Fibroblast of skin of left quadriceps (primary cell): Measurements from ENCODE around the gene HRCT1.
"Not testable (repeated sequence)": the region's sequence is repeated elsewhere in the genome, so short reads cannot be mapped to it uniquely, and the experiment has no call there.

Source experiments
- DNase-seq, 2 experiments: peaks; one replicate each; pipeline ENCODE4 v3.0.0-alpha.2; 2013; ENCODE audit warnings: low read depth in 2 of 2

HRCT1 gene

DNA sequence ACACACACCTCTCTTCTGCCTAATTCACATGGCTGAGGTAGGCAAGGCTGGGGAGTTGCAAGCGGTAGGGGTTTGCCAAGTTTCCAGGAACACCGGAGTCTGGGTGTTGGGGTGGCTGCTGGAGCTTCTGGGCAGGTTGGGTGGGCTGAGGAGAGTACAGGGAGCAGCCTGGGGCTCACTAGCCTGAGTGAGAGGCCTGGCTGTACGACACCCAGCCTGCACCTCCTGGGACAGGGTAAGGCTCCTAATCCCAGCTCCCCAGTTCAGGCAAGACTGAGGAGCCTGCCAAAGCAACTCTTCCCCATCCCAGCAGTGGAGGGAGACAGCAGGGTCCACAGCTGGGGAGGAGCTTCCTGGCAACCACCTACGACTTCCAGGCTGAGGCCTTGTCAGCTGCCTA, 11.3 kb downstream of the HRCT1 start:
- no peak for DNase-seq

DNA sequence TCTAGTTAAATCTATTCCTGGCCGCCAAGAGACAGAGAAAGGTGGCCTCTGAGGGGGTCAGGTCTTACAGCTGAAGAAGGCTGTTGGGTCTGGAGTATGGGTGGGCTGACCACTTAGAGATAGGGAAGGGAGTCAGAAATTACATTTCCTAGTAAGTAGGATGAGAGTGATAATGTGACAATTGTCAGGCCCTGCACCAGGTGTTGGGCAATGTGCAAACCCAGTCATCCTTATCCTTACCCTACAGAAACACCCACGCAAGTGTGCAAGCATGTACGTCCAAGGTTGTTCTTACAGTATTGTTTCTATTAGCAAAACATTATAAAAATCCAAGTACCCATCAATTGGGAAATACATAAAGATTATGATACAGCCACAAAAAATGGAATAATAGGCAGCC, 12.8 kb downstream of the HRCT1 start:
- DNase-seq: no peak

DNA sequence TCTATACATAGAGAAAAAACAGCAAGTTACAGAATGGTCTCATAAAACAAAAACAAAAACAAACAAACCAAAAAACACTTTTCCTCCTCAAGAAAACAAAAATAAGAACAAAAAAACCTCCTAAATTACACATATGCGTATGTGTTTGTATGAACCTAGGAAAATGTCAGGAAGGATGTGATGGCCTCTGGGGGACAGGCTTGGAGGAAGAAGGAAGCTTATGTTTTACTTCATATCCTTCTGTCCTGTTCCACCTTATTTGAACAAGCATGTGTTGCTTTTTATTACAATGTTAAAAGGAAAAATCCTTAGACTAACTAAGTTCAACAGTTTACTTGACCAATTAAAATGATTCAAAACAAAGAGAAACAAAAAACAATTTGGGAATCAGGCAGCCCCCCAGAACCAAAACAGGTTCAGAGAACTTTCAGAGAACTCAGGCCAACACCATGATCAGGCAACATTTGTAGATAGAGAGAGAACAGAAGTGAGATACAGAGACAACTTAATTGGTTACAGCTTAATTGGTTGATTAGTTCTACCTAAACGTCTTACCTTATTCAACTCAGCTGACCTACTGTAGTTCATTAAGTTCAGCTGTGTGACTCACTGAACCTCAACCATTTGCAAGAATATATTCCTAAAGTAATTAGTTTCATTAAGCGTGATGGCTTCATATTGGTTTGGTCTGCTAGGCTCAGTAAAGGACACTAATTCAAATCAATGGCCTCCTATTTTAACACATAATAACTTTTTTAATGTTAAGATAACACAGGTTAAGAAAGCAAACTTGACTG, 13.4 kb downstream of the HRCT1 start:
- DNase-seq: no peak

DNA sequence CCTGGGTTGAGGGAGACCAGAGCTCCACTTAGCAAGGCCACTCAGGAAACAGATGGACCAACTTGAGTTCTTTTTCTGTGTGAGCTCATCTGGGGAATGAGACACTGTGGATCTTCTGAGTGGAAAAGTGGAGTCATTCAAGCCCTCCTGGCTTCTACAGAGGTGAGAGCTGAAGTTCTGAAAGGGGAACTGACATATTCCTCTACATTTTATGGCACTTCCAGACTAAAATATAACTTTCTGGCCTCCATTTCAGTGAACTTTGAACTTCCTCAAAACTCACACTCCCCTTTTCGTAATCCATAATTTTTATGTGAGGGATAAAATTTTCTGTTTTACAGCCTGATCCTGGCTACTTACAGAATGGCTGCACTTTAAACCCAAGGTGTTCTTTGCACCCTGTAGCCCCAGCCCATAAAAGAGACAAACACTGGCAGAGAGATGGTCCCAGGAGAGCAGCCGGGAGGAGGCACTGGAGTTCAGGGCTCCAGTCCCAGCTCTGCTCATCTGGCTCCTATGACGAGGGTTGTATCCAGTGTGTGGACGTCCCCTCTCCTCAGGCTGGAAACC, 14.1 kb downstream of the HRCT1 start:
- DNase-seq: no peak

DNA sequence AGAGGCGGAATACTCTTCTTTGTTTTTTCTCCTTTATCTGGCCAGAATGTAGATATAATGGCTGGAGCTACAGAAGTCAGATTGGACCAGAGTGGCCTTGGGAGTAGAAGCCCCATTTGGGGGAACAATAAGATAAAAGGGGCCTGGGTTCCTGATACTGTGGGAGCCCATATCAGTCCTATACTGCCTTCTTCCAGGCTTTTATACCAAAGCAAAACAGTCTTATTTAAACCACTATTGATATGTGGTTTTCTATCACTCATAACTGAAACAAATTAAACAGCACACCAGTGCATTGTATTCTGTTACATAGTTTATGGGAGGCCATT, 17.6 kb downstream of the HRCT1 start:
- no peak for DNase-seq

DNA sequence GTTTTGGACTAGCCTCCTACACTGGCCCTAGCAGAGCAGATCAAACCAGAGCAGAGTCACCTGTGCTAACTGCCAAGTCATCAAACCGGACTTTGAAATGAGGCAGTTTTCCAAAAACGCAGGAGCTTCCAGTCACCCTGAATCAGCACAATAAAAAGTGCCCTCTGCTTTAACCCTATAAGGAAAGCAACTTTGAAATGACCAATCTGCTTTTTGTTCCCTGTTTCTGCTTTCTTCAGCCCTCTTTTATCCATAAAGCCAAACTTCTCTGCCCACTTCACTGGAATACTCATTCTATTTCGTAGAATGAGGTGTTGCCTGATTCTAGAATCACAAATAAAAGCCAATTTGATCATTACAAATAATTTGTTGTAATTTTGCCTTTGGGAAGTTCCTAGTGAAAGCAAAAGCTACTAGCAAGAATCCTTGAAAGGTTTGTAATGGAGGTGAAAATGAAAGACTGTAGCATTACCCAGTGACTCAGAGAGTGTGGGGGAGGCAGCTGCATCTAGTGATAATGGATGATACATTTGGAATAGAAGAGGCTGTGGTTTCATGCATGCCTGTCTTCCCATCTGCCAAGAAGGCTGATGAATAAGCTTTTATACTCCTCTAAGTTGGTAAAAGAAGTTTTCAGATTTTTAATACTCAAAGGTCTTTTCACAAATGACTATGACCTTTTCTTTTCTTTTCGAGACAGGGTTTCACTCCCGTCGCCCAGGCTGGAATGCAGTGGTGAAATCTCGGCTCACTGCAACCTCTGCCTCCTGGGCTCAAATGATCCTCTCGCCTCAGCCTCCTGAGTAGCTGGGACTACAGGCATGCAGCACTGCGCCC, 18.1 kb downstream of the HRCT1 start:
- DNase-seq: peak; percentile 87

DNA sequence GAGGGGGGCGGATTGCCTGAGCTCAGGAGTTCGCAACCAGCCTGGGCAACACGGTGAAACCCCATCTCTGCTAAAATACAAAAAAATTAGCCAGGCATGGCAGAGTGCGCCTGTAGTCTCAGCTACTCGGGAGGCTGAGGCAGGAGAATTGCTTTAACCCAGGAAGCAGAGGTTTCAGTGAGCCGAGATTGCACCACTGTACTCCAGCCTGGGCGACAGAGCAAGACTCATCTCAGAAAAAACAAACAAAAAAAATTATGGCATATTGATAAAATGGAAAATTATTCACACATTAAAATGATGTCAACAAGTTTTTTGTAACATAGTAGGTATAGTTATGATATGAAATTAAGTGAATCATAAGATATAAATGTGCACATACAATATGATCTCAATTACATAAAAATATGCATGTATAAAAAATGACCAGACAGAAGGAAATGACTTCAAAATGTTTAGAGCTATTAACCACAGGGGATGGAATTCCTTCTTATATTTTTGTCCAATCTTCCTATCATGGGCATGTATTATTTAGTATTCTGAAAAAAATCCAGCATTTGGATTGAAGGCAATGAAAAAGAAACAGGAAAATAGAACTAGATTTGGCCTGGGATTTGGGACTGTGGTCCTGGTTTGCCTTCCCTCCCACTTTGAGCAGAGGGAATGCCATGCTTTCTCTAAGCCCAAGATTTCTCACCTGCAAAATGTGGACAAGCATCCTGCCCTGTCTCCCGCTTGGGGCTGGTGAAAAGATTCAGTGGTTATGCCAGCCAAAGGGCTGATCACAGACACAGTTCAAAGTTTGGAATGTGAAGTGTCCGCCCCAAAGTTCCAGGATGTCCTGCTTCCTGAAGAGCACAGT, 22.8 kb downstream of the HRCT1 start:
- peak in 1 of 2 experiments; percentile 30 for DNase-seq

DNA sequence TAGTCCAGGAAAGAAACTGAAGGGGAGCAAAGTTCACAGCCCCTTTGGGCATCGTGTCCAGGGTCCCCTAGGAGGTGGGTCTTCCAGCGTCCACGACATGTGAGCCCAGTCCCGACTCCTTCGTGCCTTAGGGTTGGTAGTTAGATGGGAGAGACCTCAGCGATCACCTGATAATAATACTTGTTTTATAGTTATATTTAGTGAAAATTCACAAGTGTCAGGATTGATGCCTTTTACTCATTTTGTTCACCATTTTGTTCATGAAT, 23.4 kb downstream of the HRCT1 start:
- no peak for DNase-seq

DNA sequence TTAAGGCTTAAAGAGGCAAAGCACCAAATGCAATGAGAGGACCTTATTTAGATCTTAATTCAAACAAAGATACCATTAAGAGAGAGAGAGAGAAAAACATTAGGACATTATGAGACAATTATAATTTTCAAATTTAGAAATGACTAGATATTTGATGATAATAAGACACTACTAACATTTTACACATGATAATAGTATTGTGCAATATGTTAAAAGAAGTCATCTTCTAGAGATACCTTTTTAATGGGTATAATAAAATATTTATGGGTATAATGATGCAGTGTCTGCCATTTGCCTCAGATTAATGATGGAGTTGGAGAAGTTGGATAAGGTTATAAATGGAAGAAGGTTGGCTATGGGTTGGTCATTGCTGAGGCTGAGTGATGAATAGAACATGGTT, 24.5 kb downstream of the HRCT1 start:
- DNase-seq: no peak

DNA sequence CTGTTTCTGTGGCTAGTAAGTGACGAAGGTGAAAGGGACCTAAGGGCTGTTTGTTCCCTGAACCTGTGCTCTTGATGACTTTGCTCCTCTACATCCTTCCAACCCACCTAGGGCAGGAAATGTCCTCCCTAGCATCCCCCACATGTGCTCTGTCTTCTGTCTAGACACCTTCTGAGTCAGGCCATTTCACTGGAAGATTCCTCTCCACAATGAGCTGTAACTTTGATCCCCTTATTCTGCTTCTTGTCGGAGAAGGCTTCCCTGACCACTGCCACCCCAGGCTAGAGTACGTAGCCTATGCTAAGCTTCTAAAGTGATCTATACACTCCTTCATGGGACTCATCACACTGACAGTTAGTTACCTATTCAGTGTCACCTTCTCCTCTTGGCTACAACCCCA, 25.0 kb downstream of the HRCT1 start:
- DNase-seq: no peak

DNA sequence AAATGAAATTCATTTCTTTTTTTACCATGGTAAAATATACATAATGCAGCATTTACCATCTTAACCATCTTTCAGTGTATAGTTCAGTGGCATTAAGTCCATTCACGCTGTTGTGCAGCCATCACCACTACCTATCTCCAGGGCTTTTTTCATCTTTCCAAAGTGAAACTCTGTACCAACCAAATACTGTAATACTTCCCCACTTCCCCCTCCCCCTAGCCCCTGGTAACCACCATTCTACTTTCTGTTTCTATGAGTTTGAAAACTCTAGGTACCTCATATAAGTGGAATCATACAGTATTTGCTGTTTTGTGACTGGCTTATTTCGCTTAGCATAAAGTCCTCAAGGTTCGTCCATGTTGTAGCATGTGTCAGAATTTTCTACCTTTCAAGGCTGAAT, 26.7 kb downstream of the HRCT1 start:
- no peak for DNase-seq

DNA sequence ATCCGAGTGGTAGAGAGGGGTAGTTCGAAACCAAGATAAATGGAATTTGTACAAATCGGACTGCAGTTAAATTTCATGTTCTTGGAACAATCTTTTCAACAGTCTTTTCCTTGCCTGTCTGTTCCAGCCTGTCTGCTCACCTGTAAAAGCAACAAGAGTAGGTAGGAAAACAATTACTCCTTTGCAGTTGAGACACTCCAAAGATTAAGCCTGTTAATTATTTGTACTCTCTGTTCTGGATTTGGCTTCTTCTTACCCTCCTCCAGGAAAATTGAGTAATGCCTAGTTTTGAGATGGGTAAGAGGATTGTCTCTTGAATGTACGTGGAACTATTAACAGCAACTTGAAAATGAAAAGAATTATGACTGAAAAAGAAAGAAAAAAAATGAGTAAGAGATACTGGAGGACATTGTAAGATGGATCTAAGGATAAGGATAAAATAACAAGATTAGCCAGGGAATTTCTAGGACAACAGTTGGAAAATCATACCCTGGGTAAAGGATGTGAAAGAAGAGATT, 27.6 kb downstream of the HRCT1 start:
- DNase-seq: no peak

DNA sequence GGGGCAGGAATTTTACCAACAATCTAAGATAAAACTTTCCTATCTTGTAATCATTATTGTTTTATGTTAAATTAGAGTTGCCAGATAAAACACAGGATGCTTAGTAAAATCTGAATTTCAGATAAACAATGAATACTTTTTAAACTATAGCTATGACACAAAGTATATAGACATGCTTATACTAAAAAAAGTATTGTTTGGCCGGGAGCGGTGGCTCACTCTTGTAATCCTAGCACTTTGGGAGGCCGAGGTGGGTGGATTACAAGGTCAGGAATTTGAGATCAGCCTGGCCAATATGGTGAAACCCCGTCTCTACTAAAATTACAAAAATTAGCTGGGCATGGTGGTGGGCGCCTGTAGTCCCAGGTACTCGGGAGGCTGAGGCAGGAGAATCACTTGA, 28.1 kb downstream of the HRCT1 start:
- not testable (repeated sequence) for DNase-seq

DNA sequence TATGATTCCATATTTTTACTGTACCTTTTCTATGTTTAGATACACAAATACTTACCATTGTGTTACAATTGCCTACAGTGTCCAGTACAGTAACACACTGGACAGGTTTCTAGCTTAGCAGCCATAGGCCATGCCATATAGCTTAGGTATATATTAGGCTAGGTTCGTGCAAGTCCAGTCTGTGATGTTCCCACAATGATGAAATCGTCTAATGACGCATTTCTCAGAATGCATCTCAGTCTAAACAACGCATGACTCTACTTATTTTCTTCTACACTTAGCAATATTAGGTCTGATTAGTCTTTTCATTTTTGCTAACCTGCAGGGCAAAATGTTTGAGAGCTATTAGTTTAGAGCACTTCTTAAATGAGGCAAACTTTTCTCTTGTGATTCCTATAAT, 29.3 kb downstream of the HRCT1 start:
- DNase-seq: no peak

DNA sequence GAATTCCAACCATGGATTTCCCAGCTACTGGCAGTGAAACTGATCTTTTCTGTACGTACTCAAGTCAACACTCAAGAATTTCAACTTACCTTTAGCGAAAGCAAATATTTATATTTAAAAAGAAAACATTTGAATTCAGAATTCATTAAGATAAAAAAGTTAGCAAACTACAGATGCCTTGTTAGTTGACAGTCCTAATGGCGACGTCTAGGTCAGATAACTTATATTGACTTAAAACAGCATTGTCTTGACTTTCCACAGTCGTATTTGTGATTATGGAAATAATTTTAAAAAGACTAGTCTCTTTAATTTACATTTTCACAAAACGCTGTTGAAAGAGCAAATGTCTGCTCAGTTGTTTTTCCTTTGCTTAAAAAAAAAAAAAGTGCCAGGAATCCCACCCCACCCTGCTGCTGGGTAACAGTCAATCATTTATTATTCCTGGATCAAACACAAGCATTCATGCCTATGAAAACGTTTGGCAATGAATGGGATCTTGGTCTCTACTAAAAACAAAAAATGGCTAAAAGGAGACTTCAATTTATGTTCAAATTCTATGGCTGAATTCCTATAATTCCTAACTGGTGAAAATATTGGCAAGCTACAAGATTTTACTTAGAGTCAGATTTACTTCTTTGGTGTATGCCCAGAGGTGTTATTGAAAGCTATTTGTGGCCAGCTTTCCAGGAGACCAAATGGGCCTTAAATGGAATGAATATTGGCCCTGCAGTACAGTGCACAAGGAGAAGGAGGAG, 29.9 kb downstream of the HRCT1 start:
- peak; percentile 81 to 84 for DNase-seq

DNA sequence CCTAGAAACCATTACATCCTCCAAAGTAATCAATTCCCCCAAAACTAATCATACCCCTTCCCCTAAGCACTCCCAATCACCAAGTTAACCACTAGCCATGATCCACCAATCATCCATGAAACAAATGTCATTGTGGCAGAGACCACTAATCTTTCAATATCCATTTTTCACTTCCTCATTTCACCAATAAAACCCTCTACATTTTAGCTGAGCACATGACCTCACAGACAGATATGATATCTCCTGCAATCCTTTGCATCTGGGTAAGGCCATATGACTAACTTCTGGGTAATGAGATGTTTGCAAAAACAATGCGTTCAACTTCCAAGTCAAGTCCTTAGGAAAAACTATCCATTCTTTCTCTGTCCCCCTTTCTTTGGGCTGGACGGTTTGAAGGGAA, 31.2 kb downstream of the HRCT1 start:
- DNase-seq: no peak

DNA sequence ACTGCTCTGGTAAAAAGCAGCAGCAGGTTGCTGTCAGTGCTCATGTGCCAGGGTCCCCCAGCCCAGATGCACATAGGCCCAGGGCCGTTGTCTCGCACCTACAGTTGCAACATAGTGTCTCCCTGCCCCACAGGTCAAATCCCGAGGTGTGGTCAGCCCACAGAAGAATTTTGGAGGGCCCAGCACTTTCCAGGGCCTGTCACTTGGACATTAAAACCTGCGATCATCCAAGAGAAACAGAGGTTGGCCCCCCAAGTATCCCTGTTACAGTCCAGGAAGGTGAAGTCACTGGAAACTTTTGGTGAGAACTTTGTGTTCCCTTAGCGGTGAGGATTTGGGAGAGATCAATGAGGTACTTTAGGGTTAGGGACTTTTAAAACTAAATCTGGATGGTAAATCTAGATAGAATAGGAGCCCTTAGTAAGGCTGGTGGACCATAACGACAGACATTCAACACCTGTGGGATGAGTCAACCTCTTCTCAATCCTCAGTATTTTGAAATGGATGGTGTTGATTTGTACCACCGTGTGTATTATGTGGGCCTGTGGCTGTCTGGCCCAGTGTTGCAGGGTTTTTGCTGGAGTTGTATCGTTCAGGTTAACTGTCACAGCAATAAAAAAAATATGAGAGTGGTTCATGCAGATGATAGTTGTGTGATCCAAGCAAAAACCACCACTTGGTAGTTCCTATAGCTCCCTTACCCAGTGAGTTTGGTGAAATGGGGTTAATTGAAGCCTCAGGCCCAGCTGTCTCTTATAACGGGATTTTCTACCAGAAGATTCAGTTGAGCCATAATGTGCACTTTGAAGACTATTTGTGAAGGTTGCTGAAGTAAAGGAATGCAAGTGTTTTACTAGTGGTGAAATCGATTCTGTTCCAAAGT, 32.7 kb downstream of the HRCT1 start:
- DNase-seq: no peak

DNA sequence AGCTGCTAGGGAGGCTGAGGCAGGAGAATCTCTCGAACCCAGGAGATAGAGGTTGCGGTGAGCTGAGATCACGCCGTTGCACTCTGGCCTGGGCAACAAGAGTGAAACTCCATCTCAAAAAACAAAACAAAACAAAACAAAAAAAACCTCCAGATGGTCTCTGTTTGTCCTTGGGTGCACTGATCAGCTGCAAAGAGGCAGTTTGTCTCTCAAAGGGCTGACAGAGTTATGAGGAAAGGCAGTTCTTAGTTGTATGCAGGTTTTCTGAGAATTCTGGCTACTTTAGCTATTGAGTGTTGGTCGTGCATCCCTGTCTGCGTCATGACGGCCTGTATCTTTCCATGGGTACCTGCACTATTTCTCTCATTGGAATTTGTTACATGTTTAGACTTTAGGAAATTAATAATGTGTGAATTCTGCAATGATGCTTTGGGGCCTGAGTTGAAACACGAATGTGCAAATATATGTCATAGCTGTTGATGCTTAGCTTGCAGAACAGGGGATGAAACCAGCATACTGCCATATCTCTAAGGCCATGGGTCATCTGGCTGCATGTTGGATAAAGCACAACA, 33.8 kb downstream of the HRCT1 start:
- no peak for DNase-seq

DNA sequence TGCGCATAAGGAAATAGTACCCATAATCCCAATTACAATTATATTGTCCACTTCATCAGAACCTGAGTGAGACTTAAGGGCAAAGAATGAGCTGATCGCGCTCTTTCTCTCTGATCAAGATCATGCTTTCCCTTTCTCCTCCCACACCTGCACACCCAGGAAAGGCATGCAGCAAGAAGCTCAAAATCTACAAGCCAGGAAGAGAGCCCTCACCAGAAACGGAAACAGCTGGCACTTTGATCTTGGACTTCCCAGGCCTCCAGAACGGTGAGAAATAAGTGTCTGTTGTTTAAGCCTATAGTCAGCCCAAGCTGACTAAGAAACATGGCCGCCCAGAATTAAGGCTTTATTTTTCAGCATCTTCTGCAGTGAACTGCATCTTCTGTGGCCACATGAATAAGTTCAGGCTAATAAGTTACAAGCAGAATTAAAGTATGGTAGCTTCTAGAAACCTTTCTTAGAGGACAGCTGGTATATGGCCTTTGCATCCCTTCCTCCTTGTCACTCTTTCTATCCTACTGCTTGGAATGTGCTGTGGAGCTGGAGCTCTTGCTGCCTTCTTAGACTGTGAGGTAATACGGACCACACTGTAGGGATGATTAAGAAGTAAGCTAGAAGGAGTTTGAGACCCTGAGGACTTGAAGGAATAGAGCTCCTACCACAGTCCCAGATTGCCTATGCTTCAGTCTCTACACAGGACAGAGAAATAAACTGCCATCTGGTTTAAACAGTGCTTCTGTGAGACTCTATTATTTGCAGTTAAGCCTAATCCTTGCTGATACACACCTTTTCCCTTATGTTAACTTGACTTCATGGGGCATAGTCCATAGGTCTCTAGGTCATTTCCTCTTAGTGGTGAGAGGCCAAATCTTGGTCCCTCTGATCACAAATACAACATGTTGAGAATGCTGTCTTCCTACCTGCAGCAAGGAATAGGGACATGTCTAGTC, 34.7 kb downstream of the HRCT1 start:
- no peak for DNase-seq
